Suprapubic skin (tissue), 3 donors: Measurements from ENCODE around the gene WDPCP.

Experiments used
- CTCF ChIP-seq, 2 donors: fragments of 200-600 bp in 1 of 2; fragments of 450-650 bp in 1 of 2; sonication (generic) in 1 of 2; IDR thresholded peaks; one replicate each; pipeline ENCODE4 v1.5.1; 2016 to 2019; ENCODE audit warnings: antibody characterized with exemption in 2 of 2, mild to moderate bottlenecking in 1 of 2, moderate library complexity in 1 of 2
- EP300 ChIP-seq: sonication (generic); formaldehyde crosslinking; IDR thresholded peaks from one replicate; pipeline ENCODE4 v1.6.1; 2017; ENCODE audit warnings: antibody characterized with exemption
- POLR2A ChIP-seq, 2 donors: fragments of 450-650 bp; IDR thresholded peaks; one replicate each; pipeline ENCODE4 v1.6.1; 2017; ENCODE audit warnings: antibody characterized with exemption in 2 of 2, mild to moderate bottlenecking in 2 of 2, moderate library complexity in 2 of 2

GRCh38 chr2:63320669-63321068, 267.6 kb downstream of the WDPCP start:
- TF ChIP-seq CTCF (IDR thresholded peaks at IDR 0.05) = no peak
- no peak for TF ChIP-seq POLR2A (IDR thresholded peaks at IDR 0.05)
- no peak for TF ChIP-seq EP300
